HepG2 (cell line): ENCODE results near the gene SERTAD3. TPM values are rescaled to one million over a fixed set of nuclear protein-coding genes. Genes with fewer than 3 reads are reported as not detected.
A peak's percentile ranks its signal among the peaks of the same experiment; 100 is the strongest.
"Not testable (repeated sequence)": the region's sequence is repeated elsewhere in the genome, so short reads cannot be mapped to it uniquely, and the experiment has no call there.

Experiments
- ATAC-seq: fragments of 200-7000 bp; cut with Tn5 transposase; 3 replicates; pipeline ENCODE4 v1.9.1; 2020; ENCODE audit warnings: mild to moderate bottlenecking, moderate library complexity
- BruUV-seq: library from RNA; stranded (reverse); fragments of 400-500 nt; replicated peaks from 2 replicates; lab custom pipeline; 2021; lab: Mats Ljungman, UMichigan
- CTCF ChIA-PET: fragments of 300-600 bp; formaldehyde crosslinking; extraction: SDS; loops from one replicate; lab custom pipeline; 2021; ENCODE audit warnings: low total read pairs, inconsistent platforms, low intra/inter-chr PET ratio; lab: Yijun Ruan, JAX
- POLR2A ChIA-PET: fragments of 350-600 bp; sonication (Branson Sonifier 250); formaldehyde crosslinking; loops from one replicate; lab custom pipeline; 2020; ENCODE audit warnings: antibody characterized with exemption, inconsistent platforms; lab: Yijun Ruan, JAX
- DNase-seq: peaks from one replicate; pipeline ENCODE4 v3.0.0-alpha.2; 2015; ENCODE audit warnings: low spot score
- FAIRE-seq: peaks from 3 replicates; lab custom pipeline; 2011; peaks lifted over from hg19 to GRCh38; lab: Jason Lieb, UNC
- H2AFZ ChIP-seq: one replicate; pipeline ENCODE4 v1.6.1; 2011; ENCODE audit warnings: low read length, inconsistent platforms
- H3K27ac ChIP-seq: fragments of 300-600 bp; 3 replicates; pipeline ENCODE4 v1.8.0; 2011; ENCODE audit warnings: mixed run types, mild to moderate bottlenecking, mixed read lengths, low read length, inconsistent platforms; ENCODE audit not compliant: insufficient read depth; ENCODE audit errors: extremely low read length
- H3K27me3 ChIP-seq, 2 experiments: fragments of 200-600 bp in 1 of 2; 2 replicates in 1 of 2; 3 replicates in 1 of 2; pipeline versions ENCODE4 v1.6.0 to v1.8.0; 2011; ENCODE audit warnings: low read length in 2 of 2, mild to moderate bottlenecking in 2 of 2, moderate library complexity in 2 of 2, inconsistent platforms in 1 of 2; ENCODE audit not compliant: insufficient read depth in 2 of 2, control insufficient read depth in 1 of 2
- H3K36me3 ChIP-seq, 2 experiments: fragments of 200-600 bp in 1 of 2; replicated peaks in 1 of 2; 2 replicates in 1 of 2; 3 replicates in 1 of 2; pipeline versions ENCODE4 v1.5.1 to v1.8.0; 2011; ENCODE audit warnings: low read length in 2 of 2, inconsistent platforms in 1 of 2; ENCODE audit not compliant: insufficient read depth in 2 of 2, control insufficient read depth in 1 of 2
- H3K4me1 ChIP-seq: 2 replicates; pipeline ENCODE4 v1.5.1; 2012; ENCODE audit warnings: low read length, inconsistent platforms; ENCODE audit not compliant: insufficient read depth
- H3K4me2 ChIP-seq: 2 replicates; pipeline ENCODE4 v1.6.0; 2011; ENCODE audit warnings: low read depth, low read length, inconsistent platforms
- H3K4me3 ChIP-seq, 3 experiments: fragments of 200-600 bp in 1 of 3; sonication (generic), shearing (Covaris generic) in 1 of 3; replicated peaks in 1 of 3; 2 replicates each; pipeline ENCODE4 v1.5.1; 2011 to 2016; ENCODE audit warnings: low read length in 3 of 3, inconsistent platforms in 2 of 3, low read depth in 2 of 3, mild to moderate bottlenecking in 2 of 3, control low read depth in 1 of 3, mixed read lengths in 1 of 3; ENCODE audit not compliant: insufficient read depth in 1 of 3
- H3K79me2 ChIP-seq: one replicate; pipeline ENCODE4 v1.6.1; 2011; ENCODE audit warnings: low read length, inconsistent platforms; ENCODE audit not compliant: insufficient read depth
- H3K9ac ChIP-seq: 2 replicates; pipeline ENCODE4 v1.6.0; 2011; ENCODE audit warnings: mild to moderate bottlenecking, low read depth, low read length, inconsistent platforms; ENCODE audit not compliant: insufficient read depth
- H3K9me3 ChIP-seq: 2 replicates; pipeline ENCODE4 v1.5.1; 2012; ENCODE audit warnings: mild to moderate bottlenecking, low read length
- H4K20me1 ChIP-seq: 2 replicates; pipeline ENCODE4 v1.6.0; 2011; ENCODE audit warnings: inconsistent platforms, mild to moderate bottlenecking, low read length, moderate library complexity; ENCODE audit not compliant: insufficient read depth
- ATF7 ChIP-seq, 2 experiments: fragments of 450-650 bp in 1 of 2; sonication (generic) in 1 of 2; formaldehyde crosslinking in 1 of 2; IDR thresholded peaks; 2 replicates each; pipeline versions ENCODE4 v1.4.0 to v1.6.1; 2016 to 2020; ENCODE audit warnings: antibody characterized with exemption in 1 of 2, mild to moderate bottlenecking in 1 of 2, missing genetic modification reagents in 1 of 2
- HNF4G ChIP-seq, 2 experiments: sonication (generic) in 1 of 2; formaldehyde crosslinking in 1 of 2; IDR thresholded peaks; 2 replicates each; pipeline versions ENCODE4 v1.4.0 to v1.6.1; 2011 to 2020; ENCODE audit warnings: borderline replicate concordance in 2 of 2, low read depth in 2 of 2, mild to moderate bottlenecking in 2 of 2, low read length in 1 of 2, missing genetic modification reagents in 1 of 2, moderate library complexity in 1 of 2
- RAD51 ChIP-seq: fragments of 450-650 bp; IDR thresholded peaks from 2 replicates; pipeline ENCODE4 v1.6.1; 2016; ENCODE audit warnings: borderline replicate concordance
- ZBTB14 ChIP-seq: sonication (generic); formaldehyde crosslinking; IDR thresholded peaks from 2 replicates; pipeline ENCODE4 v1.4.0; 2020; ENCODE audit warnings: missing genetic modification reagents
- WGBS: methylation state at CpG from one replicate; pipeline ENCODE4 v1.1.6; 2017; ENCODE audit warnings: low lambda C conversion rate; 5-methylcytosine and 5-hydroxymethylcytosine counted together
- in situ Hi-C: cut with HindIII; loops from 2 replicates; pipeline ENCODE4 v1.10.0; 2017; ENCODE audit warnings: low pct_unique_long_range_greater_than_20kb; ENCODE audit not compliant: extremely low pct_ligation_motif_present
- intact Hi-C: fragments of 100-400 bp; cut with micrococcal nuclease; formaldehyde crosslinking; loops from one replicate; pipeline ENCODE4 v1.10.0; 2022; ENCODE audit not compliant: unreplicated experiment
- polyA plus RNA-seq, 8 experiments: library from polyadenylated mRNA; depleted of rRNA in 3 of 8; stranded (reverse) in 7 of 8; unstranded in 1 of 8; fragments of >200 nt; fragmentation: Illumina TruSeq in 4 of 8; extraction: Trizol in 4 of 8; gene quantifications; 2 replicates each; pipeline versions ENCODE4 v1.2.1 to v1.2.3, GENCODE V29; 2011 to 2016; ENCODE audit warnings: low read depth in 4 of 8, missing spikeins in 1 of 8, mixed read lengths in 1 of 8; ENCODE audit not compliant: insufficient read depth in 1 of 8
- total RNA-seq, 5 experiments: library from RNA; depleted of rRNA; stranded (reverse); fragments of >200 nt; fragmentation: Illumina TruSeq; extraction: Trizol; gene quantifications; 2 replicates each; pipeline ENCODE4 v1.2.3, GENCODE V29; 2016; ENCODE audit warnings: low read depth in 1 of 5

The SERTAD3 gene
- total and polyA plus RNA-seq, 2 of the 13 experiments (the other 11 are each of a cell fraction or from before 2014, with no cell fraction given): 9.6 to 16.9 TPM

- no peak for TF ChIP-seq ZBTB14
- no peak for TF ChIP-seq RAD51
- TF ChIP-seq HNF4G (IDR thresholded peaks at IDR 0.05; ENCODE audit: borderline replicate concordance, low read depth, low read length): no peak
- TF ChIP-seq HNF4G (CRISPR knock-in tag; IDR thresholded peaks at IDR 0.05; ENCODE audit: borderline replicate concordance, low read depth): no peak
These were observed 12.9 kb upstream of the SERTAD3 start (continued) for GRCh38 chr19:40457048-40457447.

GRCh38 chr19:40453943-40454342, 9.8 kb upstream of the SERTAD3 start:
- 96% methylated on average over 4 of the region's 6 CpGs for WGBS
- H3K79me2 ChIP-seq; H3K27ac ChIP-seq; ATAC-seq; H4K20me1 ChIP-seq; in situ Hi-C loops; H3K27me3 ChIP-seq; H3K36me3 ChIP-seq; H2AFZ ChIP-seq; CTCF ChIA-PET; intact Hi-C loops; H3K4me2 ChIP-seq; DNase-seq; BruUV-seq; FAIRE-seq; H3K9me3 ChIP-seq; H3K9ac ChIP-seq; H3K4me3 ChIP-seq; TF ChIP-seq ATF7 (CRISPR knock-in tag; IDR thresholded peaks at IDR 0.05): not testable (repeated sequence)
- peak; percentile 82 for TF ChIP-seq ATF7 (IDR thresholded peaks at IDR 0.05)
- POLR2A ChIA-PET: interaction anchor here (1.4 to 2.4 kb wide), 2 partner anchors 11 kb away, joined by 4 to 10 read pairs; partner anchors contain the start of gene BLVRB
- peaks cover 19% of the 10 kb centered on the region for H3K4me1 ChIP-seq
